Esophagus squamous epithelium (tissue), 4 donors: ENCODE data around the gene PADI6.

ENCODE experiments used
- POLR2A ChIP-seq, 4 donors: fragments of 450-650 bp; IDR thresholded peaks; one replicate each; pipeline ENCODE4 v1.6.1; 2017; ENCODE audit warnings: antibody characterized with exemption in 4 of 4, mild to moderate bottlenecking in 4 of 4, moderate library complexity in 3 of 4
- TF ChIP-seq, protein P1 (sequence below), 6 experiments: fragments of 450-650 bp in 4 of 6; fragments of 200-600 bp in 2 of 6; sonication (generic) in 2 of 6; IDR thresholded peaks; one replicate each; pipeline ENCODE4 v1.5.1; 2016 to 2019; ENCODE audit warnings: antibody characterized with exemption in 6 of 6, mild to moderate bottlenecking in 4 of 6, moderate library complexity in 4 of 6

DNA sequence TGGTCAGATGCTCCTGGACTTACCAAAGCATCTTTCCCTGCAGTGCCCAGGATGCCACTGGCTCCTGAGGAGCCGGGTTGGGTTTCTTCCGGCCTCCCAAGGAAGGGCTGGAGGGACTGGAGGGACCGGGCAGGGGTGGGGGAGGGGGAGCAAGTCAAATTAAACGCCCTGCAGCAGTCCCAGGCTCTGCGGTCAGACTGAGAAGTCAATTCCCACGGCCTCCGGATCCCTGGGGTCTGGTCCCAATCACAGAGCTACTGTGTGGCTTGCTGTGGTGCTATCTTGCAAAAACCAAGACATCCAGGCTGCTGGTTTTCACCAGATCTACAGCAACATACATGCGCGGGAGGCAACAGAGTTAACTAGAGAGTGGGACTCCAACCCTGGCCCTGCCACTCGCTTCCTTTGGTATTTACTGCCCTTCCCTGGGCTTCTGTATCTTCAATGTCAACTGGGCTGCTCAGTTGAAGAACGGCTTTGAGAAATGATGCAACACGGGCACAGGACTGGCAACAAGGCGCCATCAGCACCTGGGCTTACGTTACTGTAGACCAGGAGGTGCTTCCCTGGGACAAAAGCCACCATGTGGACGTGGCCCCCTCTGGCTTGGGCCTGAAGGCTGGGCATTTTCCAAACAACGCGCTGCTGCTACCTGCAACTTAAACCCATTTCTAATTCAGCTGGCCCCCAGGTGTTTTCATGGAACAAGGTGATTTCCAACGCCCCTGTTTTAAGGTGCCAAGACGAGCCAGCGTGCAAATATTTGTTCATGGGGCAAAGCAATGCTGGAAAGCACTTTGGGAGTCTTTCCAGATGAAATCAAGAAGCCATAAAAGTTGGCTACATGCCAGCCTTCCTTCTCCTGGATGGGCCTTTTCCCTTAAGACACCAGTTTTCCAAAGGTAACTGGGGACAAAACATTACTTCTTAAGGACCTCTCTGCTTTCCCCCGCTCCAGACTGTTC lies 56.0 kb downstream of the PADI6 start:
- TF ChIP-seq POLR2A (IDR thresholded peaks at IDR 0.05) = no peak
- TF ChIP-seq, protein P1, sequence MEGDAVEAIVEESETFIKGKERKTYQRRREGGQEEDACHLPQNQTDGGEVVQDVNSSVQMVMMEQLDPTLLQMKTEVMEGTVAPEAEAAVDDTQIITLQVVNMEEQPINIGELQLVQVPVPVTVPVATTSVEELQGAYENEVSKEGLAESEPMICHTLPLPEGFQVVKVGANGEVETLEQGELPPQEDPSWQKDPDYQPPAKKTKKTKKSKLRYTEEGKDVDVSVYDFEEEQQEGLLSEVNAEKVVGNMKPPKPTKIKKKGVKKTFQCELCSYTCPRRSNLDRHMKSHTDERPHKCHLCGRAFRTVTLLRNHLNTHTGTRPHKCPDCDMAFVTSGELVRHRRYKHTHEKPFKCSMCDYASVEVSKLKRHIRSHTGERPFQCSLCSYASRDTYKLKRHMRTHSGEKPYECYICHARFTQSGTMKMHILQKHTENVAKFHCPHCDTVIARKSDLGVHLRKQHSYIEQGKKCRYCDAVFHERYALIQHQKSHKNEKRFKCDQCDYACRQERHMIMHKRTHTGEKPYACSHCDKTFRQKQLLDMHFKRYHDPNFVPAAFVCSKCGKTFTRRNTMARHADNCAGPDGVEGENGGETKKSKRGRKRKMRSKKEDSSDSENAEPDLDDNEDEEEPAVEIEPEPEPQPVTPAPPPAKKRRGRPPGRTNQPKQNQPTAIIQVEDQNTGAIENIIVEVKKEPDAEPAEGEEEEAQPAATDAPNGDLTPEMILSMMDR (IDR thresholded peaks at IDR 0.05) = no peak
